HepG2 (cell line): Measurements from ENCODE around the gene COBL. TPM values are rescaled to one million over a fixed set of nuclear protein-coding genes. Genes with fewer than 3 reads are reported as not detected.
A peak's percentile ranks its signal among the peaks of the same experiment; 100 is the strongest.

Experiments used
- ATAC-seq: fragments of 200-7000 bp; cut with Tn5 transposase; 3 replicates; pipeline ENCODE4 v1.9.1; 2020; ENCODE audit warnings: mild to moderate bottlenecking, moderate library complexity
- BruUV-seq: library from RNA; stranded (reverse); fragments of 400-500 nt; replicated peaks from 2 replicates; lab custom pipeline; 2021; lab: Mats Ljungman, UMichigan
- CTCF ChIA-PET: fragments of 300-600 bp; formaldehyde crosslinking; extraction: SDS; loops from one replicate; lab custom pipeline; 2021; ENCODE audit warnings: low total read pairs, inconsistent platforms, low intra/inter-chr PET ratio; lab: Yijun Ruan, JAX
- POLR2A ChIA-PET: fragments of 350-600 bp; sonication (Branson Sonifier 250); formaldehyde crosslinking; loops from one replicate; lab custom pipeline; 2020; ENCODE audit warnings: antibody characterized with exemption, inconsistent platforms; lab: Yijun Ruan, JAX
- DNase-seq: peaks from one replicate; pipeline ENCODE4 v3.0.0-alpha.2; 2015; ENCODE audit warnings: low spot score
- FAIRE-seq: peaks from 3 replicates; lab custom pipeline; 2011; peaks lifted over from hg19 to GRCh38; lab: Jason Lieb, UNC
- H2AFZ ChIP-seq: one replicate; pipeline ENCODE4 v1.6.1; 2011; ENCODE audit warnings: low read length, inconsistent platforms
- H3K27ac ChIP-seq: fragments of 300-600 bp; 3 replicates; pipeline ENCODE4 v1.8.0; 2011; ENCODE audit warnings: mixed run types, mild to moderate bottlenecking, mixed read lengths, low read length, inconsistent platforms; ENCODE audit not compliant: insufficient read depth; ENCODE audit errors: extremely low read length
- H3K27me3 ChIP-seq, 2 experiments: fragments of 200-600 bp in 1 of 2; 2 replicates in 1 of 2; 3 replicates in 1 of 2; pipeline versions ENCODE4 v1.6.0 to v1.8.0; 2011; ENCODE audit warnings: low read length in 2 of 2, mild to moderate bottlenecking in 2 of 2, moderate library complexity in 2 of 2, inconsistent platforms in 1 of 2; ENCODE audit not compliant: insufficient read depth in 2 of 2, control insufficient read depth in 1 of 2
- H3K36me3 ChIP-seq, 2 experiments: fragments of 200-600 bp in 1 of 2; replicated peaks in 1 of 2; 2 replicates in 1 of 2; 3 replicates in 1 of 2; pipeline versions ENCODE4 v1.5.1 to v1.8.0; 2011; ENCODE audit warnings: low read length in 2 of 2, inconsistent platforms in 1 of 2; ENCODE audit not compliant: insufficient read depth in 2 of 2, control insufficient read depth in 1 of 2
- H3K4me1 ChIP-seq: 2 replicates; pipeline ENCODE4 v1.5.1; 2012; ENCODE audit warnings: low read length, inconsistent platforms; ENCODE audit not compliant: insufficient read depth
- H3K4me2 ChIP-seq: 2 replicates; pipeline ENCODE4 v1.6.0; 2011; ENCODE audit warnings: low read depth, low read length, inconsistent platforms
- H3K4me3 ChIP-seq, 3 experiments: fragments of 200-600 bp in 1 of 3; sonication (generic), shearing (Covaris generic) in 1 of 3; replicated peaks in 1 of 3; 2 replicates each; pipeline ENCODE4 v1.5.1; 2011 to 2016; ENCODE audit warnings: low read length in 3 of 3, inconsistent platforms in 2 of 3, low read depth in 2 of 3, mild to moderate bottlenecking in 2 of 3, control low read depth in 1 of 3, mixed read lengths in 1 of 3; ENCODE audit not compliant: insufficient read depth in 1 of 3
- H3K79me2 ChIP-seq: one replicate; pipeline ENCODE4 v1.6.1; 2011; ENCODE audit warnings: low read length, inconsistent platforms; ENCODE audit not compliant: insufficient read depth
- H3K9ac ChIP-seq: 2 replicates; pipeline ENCODE4 v1.6.0; 2011; ENCODE audit warnings: mild to moderate bottlenecking, low read depth, low read length, inconsistent platforms; ENCODE audit not compliant: insufficient read depth
- H3K9me3 ChIP-seq: 2 replicates; pipeline ENCODE4 v1.5.1; 2012; ENCODE audit warnings: mild to moderate bottlenecking, low read length
- H4K20me1 ChIP-seq: 2 replicates; pipeline ENCODE4 v1.6.0; 2011; ENCODE audit warnings: inconsistent platforms, mild to moderate bottlenecking, low read length, moderate library complexity; ENCODE audit not compliant: insufficient read depth
- CEBPB ChIP-seq: IDR thresholded peaks from 2 replicates; pipeline ENCODE4 v1.6.1; 2011; ENCODE audit warnings: low read depth, low read length, improper control_type of control experiment, borderline replicate concordance
- TP53 ChIP-seq: sonication (generic); formaldehyde crosslinking; conservative IDR thresholded peaks from 2 replicates; pipeline ENCODE4 v1.4.0; 2020; ENCODE audit warnings: missing genetic modification reagents
- ZNF205 ChIP-seq: IDR thresholded peaks from 2 replicates; pipeline ENCODE4 v1.6.1; 2018; ENCODE audit warnings: missing biosample characterization, missing genetic modification reagents
- ZNF224 ChIP-seq: sonication (generic); formaldehyde crosslinking; IDR thresholded peaks from 2 replicates; pipeline ENCODE4 v1.5.0; 2020; ENCODE audit warnings: mild to moderate bottlenecking, missing genetic modification reagents
- ZNF24 ChIP-seq: fragments of 450-650 bp; IDR thresholded peaks from 2 replicates; pipeline ENCODE4 v1.6.1; 2017; ENCODE audit warnings: antibody characterized with exemption, mild to moderate bottlenecking
- ZNF343 ChIP-seq: sonication (generic); formaldehyde crosslinking; IDR thresholded peaks from 2 replicates; pipeline ENCODE4 v1.4.0; 2020; ENCODE audit warnings: mild to moderate bottlenecking, missing genetic modification reagents
- ZNF547 ChIP-seq: sonication (generic); formaldehyde crosslinking; IDR thresholded peaks from 2 replicates; pipeline ENCODE4 v1.5.1; 2020; ENCODE audit warnings: mild to moderate bottlenecking, missing genetic modification reagents
- ZNF557 ChIP-seq: sonication (generic); formaldehyde crosslinking; IDR thresholded peaks from 2 replicates; pipeline ENCODE4 v1.4.0; 2020; ENCODE audit warnings: missing genetic modification reagents
- WGBS: methylation state at CpG from one replicate; pipeline ENCODE4 v1.1.6; 2017; ENCODE audit warnings: low lambda C conversion rate; 5-methylcytosine and 5-hydroxymethylcytosine counted together
- in situ Hi-C: cut with HindIII; loops from 2 replicates; pipeline ENCODE4 v1.10.0; 2017; ENCODE audit warnings: low pct_unique_long_range_greater_than_20kb; ENCODE audit not compliant: extremely low pct_ligation_motif_present
- intact Hi-C: fragments of 100-400 bp; cut with micrococcal nuclease; formaldehyde crosslinking; loops from one replicate; pipeline ENCODE4 v1.10.0; 2022; ENCODE audit not compliant: unreplicated experiment
- polyA plus RNA-seq, 8 experiments: library from polyadenylated mRNA; depleted of rRNA in 3 of 8; stranded (reverse) in 7 of 8; unstranded in 1 of 8; fragments of >200 nt; fragmentation: Illumina TruSeq in 4 of 8; extraction: Trizol in 4 of 8; gene quantifications; 2 replicates each; pipeline versions ENCODE4 v1.2.1 to v1.2.3, GENCODE V29; 2011 to 2016; ENCODE audit warnings: low read depth in 4 of 8, missing spikeins in 1 of 8, mixed read lengths in 1 of 8; ENCODE audit not compliant: insufficient read depth in 1 of 8
- total RNA-seq, 5 experiments: library from RNA; depleted of rRNA; stranded (reverse); fragments of >200 nt; fragmentation: Illumina TruSeq; extraction: Trizol; gene quantifications; 2 replicates each; pipeline ENCODE4 v1.2.3, GENCODE V29; 2016; ENCODE audit warnings: low read depth in 1 of 5
- TF ChIP-seq, protein P1 (sequence below): sonication (generic); formaldehyde crosslinking; IDR thresholded peaks from 2 replicates; pipeline ENCODE4 v1.4.0; 2020; ENCODE audit warnings: missing genetic modification reagents
- TF ChIP-seq, protein P2 (sequence below): sonication (generic); formaldehyde crosslinking; IDR thresholded peaks from 2 replicates; pipeline ENCODE4 v1.5.1; 2020; ENCODE audit warnings: missing genetic modification reagents, mild to moderate bottlenecking, borderline replicate concordance
- TF ChIP-seq, protein P3 (sequence below): sonication (generic); formaldehyde crosslinking; IDR thresholded peaks from 2 replicates; pipeline ENCODE4 v1.5.1; 2020; ENCODE audit warnings: mild to moderate bottlenecking, missing genetic modification reagents, borderline replicate concordance

The COBL gene
- total and polyA plus RNA-seq, 2 of the 13 experiments (the other 11 are each of a cell fraction or from before 2014, with no cell fraction given): 3.8 to 4.9 TPM

GRCh38 chr7:51079494-51079893 lies 237.1 kb downstream of the COBL start:
- no peak overlapping the region for H3K4me3 ChIP-seq
- 40% methylated on average over 1 of the region's 4 CpGs for WGBS
- no peak for DNase-seq
- H3K9me3 ChIP-seq: no peaks in the 10 kb centered on the region
- no peak overlapping the region for H2AFZ ChIP-seq
- POLR2A ChIA-PET: no interaction called here
- H4K20me1 ChIP-seq: no peaks in the 10 kb centered on the region
- peak; percentile 66 for ATAC-seq
- no peak overlapping the region for H3K4me2 ChIP-seq
- in situ Hi-C loops (no loop called here), intact Hi-C loops (no loop called here)
- H3K27me3 ChIP-seq: no peaks in the 10 kb centered on the region
- no peak overlapping the region for H3K9ac ChIP-seq
- H3K4me1 ChIP-seq: no peaks in the 10 kb centered on the region
- peaks cover 0 to 19% of the 10 kb centered on the region in 2 experiments; a peak in 3 of 5 replicates for H3K36me3 ChIP-seq
- no peak for FAIRE-seq
- H3K27ac ChIP-seq: no peak overlapping the region
- no TSS peak for BruUV-seq
- CTCF ChIA-PET: no interaction called here
- no peaks in the 10 kb centered on the region for H3K79me2 ChIP-seq
- TF ChIP-seq, protein P1, sequence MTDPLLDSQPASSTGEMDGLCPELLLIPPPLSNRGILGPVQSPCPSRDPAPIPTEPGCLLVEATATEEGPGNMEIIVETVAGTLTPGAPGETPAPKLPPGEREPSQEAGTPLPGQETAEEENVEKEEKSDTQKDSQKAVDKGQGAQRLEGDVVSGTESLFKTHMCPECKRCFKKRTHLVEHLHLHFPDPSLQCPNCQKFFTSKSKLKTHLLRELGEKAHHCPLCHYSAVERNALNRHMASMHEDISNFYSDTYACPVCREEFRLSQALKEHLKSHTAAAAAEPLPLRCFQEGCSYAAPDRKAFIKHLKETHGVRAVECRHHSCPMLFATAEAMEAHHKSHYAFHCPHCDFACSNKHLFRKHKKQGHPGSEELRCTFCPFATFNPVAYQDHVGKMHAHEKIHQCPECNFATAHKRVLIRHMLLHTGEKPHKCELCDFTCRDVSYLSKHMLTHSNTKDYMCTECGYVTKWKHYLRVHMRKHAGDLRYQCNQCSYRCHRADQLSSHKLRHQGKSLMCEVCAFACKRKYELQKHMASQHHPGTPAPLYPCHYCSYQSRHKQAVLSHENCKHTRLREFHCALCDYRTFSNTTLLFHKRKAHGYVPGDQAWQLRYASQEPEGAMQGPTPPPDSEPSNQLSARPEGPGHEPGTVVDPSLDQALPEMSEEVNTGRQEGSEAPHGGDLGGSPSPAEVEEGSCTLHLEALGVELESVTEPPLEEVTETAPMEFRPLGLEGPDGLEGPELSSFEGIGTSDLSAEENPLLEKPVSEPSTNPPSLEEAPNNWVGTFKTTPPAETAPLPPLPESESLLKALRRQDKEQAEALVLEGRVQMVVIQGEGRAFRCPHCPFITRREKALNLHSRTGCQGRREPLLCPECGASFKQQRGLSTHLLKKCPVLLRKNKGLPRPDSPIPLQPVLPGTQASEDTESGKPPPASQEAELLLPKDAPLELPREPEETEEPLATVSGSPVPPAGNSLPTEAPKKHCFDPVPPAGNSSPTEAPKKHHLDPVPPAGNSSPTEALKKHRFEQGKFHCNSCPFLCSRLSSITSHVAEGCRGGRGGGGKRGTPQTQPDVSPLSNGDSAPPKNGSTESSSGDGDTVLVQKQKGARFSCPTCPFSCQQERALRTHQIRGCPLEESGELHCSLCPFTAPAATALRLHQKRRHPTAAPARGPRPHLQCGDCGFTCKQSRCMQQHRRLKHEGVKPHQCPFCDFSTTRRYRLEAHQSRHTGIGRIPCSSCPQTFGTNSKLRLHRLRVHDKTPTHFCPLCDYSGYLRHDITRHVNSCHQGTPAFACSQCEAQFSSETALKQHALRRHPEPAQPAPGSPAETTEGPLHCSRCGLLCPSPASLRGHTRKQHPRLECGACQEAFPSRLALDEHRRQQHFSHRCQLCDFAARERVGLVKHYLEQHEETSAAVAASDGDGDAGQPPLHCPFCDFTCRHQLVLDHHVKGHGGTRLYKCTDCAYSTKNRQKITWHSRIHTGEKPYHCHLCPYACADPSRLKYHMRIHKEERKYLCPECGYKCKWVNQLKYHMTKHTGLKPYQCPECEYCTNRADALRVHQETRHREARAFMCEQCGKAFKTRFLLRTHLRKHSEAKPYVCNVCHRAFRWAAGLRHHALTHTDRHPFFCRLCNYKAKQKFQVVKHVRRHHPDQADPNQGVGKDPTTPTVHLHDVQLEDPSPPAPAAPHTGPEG (CRISPR knock-in tag): no peak
- TF ChIP-seq, protein P2, sequence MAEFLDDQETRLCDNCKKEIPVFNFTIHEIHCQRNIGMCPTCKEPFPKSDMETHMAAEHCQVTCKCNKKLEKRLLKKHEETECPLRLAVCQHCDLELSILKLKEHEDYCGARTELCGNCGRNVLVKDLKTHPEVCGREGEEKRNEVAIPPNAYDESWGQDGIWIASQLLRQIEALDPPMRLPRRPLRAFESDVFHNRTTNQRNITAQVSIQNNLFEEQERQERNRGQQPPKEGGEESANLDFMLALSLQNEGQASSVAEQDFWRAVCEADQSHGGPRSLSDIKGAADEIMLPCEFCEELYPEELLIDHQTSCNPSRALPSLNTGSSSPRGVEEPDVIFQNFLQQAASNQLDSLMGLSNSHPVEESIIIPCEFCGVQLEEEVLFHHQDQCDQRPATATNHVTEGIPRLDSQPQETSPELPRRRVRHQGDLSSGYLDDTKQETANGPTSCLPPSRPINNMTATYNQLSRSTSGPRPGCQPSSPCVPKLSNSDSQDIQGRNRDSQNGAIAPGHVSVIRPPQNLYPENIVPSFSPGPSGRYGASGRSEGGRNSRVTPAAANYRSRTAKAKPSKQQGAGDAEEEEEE (CRISPR knock-in tag): no peak
- TF ChIP-seq ZNF224 (CRISPR knock-in tag): no peak
- TF ChIP-seq TP53 (CRISPR knock-in tag): no peak
- no peak for TF ChIP-seq ZNF557
- TF ChIP-seq, protein P3, sequence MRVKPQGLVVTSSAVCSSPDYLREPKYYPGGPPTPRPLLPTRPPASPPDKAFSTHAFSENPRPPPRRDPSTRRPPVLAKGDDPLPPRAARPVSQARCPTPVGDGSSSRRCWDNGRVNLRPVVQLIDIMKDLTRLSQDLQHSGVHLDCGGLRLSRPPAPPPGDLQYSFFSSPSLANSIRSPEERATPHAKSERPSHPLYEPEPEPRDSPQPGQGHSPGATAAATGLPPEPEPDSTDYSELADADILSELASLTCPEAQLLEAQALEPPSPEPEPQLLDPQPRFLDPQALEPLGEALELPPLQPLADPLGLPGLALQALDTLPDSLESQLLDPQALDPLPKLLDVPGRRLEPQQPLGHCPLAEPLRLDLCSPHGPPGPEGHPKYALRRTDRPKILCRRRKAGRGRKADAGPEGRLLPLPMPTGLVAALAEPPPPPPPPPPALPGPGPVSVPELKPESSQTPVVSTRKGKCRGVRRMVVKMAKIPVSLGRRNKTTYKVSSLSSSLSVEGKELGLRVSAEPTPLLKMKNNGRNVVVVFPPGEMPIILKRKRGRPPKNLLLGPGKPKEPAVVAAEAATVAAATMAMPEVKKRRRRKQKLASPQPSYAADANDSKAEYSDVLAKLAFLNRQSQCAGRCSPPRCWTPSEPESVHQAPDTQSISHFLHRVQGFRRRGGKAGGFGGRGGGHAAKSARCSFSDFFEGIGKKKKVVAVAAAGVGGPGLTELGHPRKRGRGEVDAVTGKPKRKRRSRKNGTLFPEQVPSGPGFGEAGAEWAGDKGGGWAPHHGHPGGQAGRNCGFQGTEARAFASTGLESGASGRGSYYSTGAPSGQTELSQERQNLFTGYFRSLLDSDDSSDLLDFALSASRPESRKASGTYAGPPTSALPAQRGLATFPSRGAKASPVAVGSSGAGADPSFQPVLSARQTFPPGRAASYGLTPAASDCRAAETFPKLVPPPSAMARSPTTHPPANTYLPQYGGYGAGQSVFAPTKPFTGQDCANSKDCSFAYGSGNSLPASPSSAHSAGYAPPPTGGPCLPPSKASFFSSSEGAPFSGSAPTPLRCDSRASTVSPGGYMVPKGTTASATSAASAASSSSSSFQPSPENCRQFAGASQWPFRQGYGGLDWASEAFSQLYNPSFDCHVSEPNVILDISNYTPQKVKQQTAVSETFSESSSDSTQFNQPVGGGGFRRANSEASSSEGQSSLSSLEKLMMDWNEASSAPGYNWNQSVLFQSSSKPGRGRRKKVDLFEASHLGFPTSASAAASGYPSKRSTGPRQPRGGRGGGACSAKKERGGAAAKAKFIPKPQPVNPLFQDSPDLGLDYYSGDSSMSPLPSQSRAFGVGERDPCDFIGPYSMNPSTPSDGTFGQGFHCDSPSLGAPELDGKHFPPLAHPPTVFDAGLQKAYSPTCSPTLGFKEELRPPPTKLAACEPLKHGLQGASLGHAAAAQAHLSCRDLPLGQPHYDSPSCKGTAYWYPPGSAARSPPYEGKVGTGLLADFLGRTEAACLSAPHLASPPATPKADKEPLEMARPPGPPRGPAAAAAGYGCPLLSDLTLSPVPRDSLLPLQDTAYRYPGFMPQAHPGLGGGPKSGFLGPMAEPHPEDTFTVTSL (CRISPR knock-in tag): no peak
- TF ChIP-seq ZNF24: no peak
- no peak for TF ChIP-seq CEBPB
- TF ChIP-seq ZNF343 (CRISPR knock-in tag): no peak
- no peak for TF ChIP-seq ZNF547 (CRISPR knock-in tag)
- TF ChIP-seq ZNF205 (CRISPR knock-in tag): no peak
